IMR-90 (cell line): ENCODE results near the gene CYTH4. TPM values are rescaled to one million over a fixed set of nuclear protein-coding genes. Genes with fewer than 3 reads are reported as not detected.
A peak's percentile ranks its signal among the peaks of the same experiment; 100 is the strongest.

Source experiments
- ATAC-seq: fragments of 200-7000 bp; cut with Tn5 transposase; 2 replicates; pipeline ENCODE4 v1.9.1; 2020; ENCODE audit warnings: low read depth, mild to moderate bottlenecking, moderate library complexity
- BruUV-seq: library from RNA; stranded (reverse); fragments of 400-500 nt; replicated peaks from 2 replicates; lab custom pipeline; 2021; lab: Mats Ljungman, UMichigan
- CTCF ChIA-PET: fragments of 300-600 bp; formaldehyde crosslinking; extraction: SDS; loops from one replicate; lab custom pipeline; 2021; ENCODE audit warnings: antibody characterized with exemption; lab: Yijun Ruan, JAX
- POLR2A ChIA-PET: fragments of 300-600 bp; sonication (Branson Sonifier 250); formaldehyde crosslinking; loops from one replicate; lab custom pipeline; 2022; ENCODE audit warnings: antibody characterized with exemption; ENCODE audit not compliant: unreplicated experiment; lab: Charles Lee
- DNase-seq: peaks from one replicate; pipeline ENCODE4 v3.0.0; 2013
- H2AFZ ChIP-seq: replicated peaks from 2 replicates; pipeline ENCODE3; 2013; ENCODE audit warnings: low read length, mild to moderate bottlenecking; ENCODE audit not compliant: poor library complexity
- H2AK5ac ChIP-seq: 2 replicates; pipeline ENCODE4 v1.6.1; 2013; ENCODE audit warnings: low read depth, low read length, inconsistent platforms
- H2AK9ac ChIP-seq: replicated peaks from 2 replicates; pipeline ENCODE3; 2013; ENCODE audit warnings: mild to moderate bottlenecking, low read depth, low read length, moderate library complexity; ENCODE audit not compliant: poor library complexity
- H2BK120ac ChIP-seq: 2 replicates; pipeline ENCODE4 v1.6.1; 2013; ENCODE audit warnings: low read depth, low read length, inconsistent platforms
- H2BK15ac ChIP-seq: 3 replicates; pipeline ENCODE4 v1.6.1; 2013; ENCODE audit warnings: low read depth, low read length, inconsistent platforms
- H2BK20ac ChIP-seq: 2 replicates; pipeline ENCODE4 v1.6.1; 2013; ENCODE audit warnings: low read depth, mild to moderate bottlenecking, inconsistent platforms, low read length, moderate library complexity
- H2BK5ac ChIP-seq: 2 replicates; pipeline ENCODE4 v1.6.1; 2013; ENCODE audit warnings: mild to moderate bottlenecking, low read depth, low read length, inconsistent platforms; ENCODE audit not compliant: poor library complexity, severe bottlenecking
- H3K14ac ChIP-seq: replicated peaks from 2 replicates; pipeline ENCODE4 v1.6.1; 2013; ENCODE audit warnings: low read depth, low read length, inconsistent platforms
- H3K18ac ChIP-seq: 2 replicates; pipeline ENCODE4 v1.6.1; 2013; ENCODE audit warnings: low read depth, low read length, control low read depth
- H3K23ac ChIP-seq: 2 replicates; pipeline ENCODE4 v1.6.1; 2013; ENCODE audit warnings: low read depth, low read length, inconsistent platforms
- H3K27ac ChIP-seq: 2 replicates; pipeline ENCODE4 v1.5.1; 2013; ENCODE audit warnings: mild to moderate bottlenecking, control low read depth, low read length; ENCODE audit not compliant: insufficient read depth
- H3K27me3 ChIP-seq: 2 replicates; pipeline ENCODE4 v1.6.1; 2013; ENCODE audit warnings: low read length; ENCODE audit not compliant: control insufficient read depth, insufficient read depth
- H3K36me3 ChIP-seq: 2 replicates; pipeline ENCODE4 v1.6.1; 2013; ENCODE audit warnings: low read length, mixed read lengths; ENCODE audit not compliant: control insufficient read depth, insufficient read depth
- H3K4ac ChIP-seq: 2 replicates; pipeline ENCODE4 v1.6.1; 2013; ENCODE audit warnings: low read depth, low read length, inconsistent platforms
- H3K4me1 ChIP-seq: 2 replicates; pipeline ENCODE4 v1.6.1; 2013; ENCODE audit warnings: low read length, mixed read lengths; ENCODE audit not compliant: control insufficient read depth, insufficient read depth
- H3K4me2 ChIP-seq: 2 replicates; pipeline ENCODE4 v1.6.1; 2013; ENCODE audit warnings: low read depth, mild to moderate bottlenecking, control low read depth, low read length, moderate library complexity
- H3K4me3 ChIP-seq: 2 replicates; pipeline ENCODE4 v1.5.1; 2013; ENCODE audit warnings: low read depth, mild to moderate bottlenecking, control low read depth, low read length, moderate library complexity; ENCODE audit not compliant: insufficient read depth
- H3K56ac ChIP-seq: 2 replicates; pipeline ENCODE4 v1.6.1; 2013; ENCODE audit warnings: low read length, inconsistent platforms; ENCODE audit not compliant: insufficient read depth; ENCODE audit errors: extremely low read depth
- H3K79me1 ChIP-seq, 2 experiments: 2 replicates each; pipeline ENCODE4 v1.6.1; 2013; ENCODE audit warnings: low read length in 2 of 2, inconsistent platforms in 1 of 2, low read depth in 1 of 2
- H3K9ac ChIP-seq: 2 replicates; pipeline ENCODE4 v1.6.1; 2013; ENCODE audit warnings: low read depth, low read length, control low read depth
- H3K9me1 ChIP-seq: 2 replicates; pipeline ENCODE4 v1.6.1; 2013; ENCODE audit warnings: low read length, inconsistent platforms; ENCODE audit not compliant: insufficient read depth
- H3K9me3 ChIP-seq: 2 replicates; pipeline ENCODE4 v1.6.1; 2013; ENCODE audit warnings: low read length; ENCODE audit not compliant: control insufficient read depth, insufficient read depth
- H4K20me1 ChIP-seq: 2 replicates; pipeline ENCODE4 v1.6.1; 2013; ENCODE audit warnings: low read length, inconsistent platforms; ENCODE audit not compliant: insufficient read depth
- H4K5ac ChIP-seq: 2 replicates; pipeline ENCODE4 v1.6.1; 2013; ENCODE audit warnings: mild to moderate bottlenecking, low read depth, low read length, control low read depth
- H4K8ac ChIP-seq, 2 experiments: 2 replicates each; pipeline ENCODE4 v1.6.1; 2013; ENCODE audit warnings: low read depth in 2 of 2, low read length in 2 of 2, control low read depth in 1 of 2, inconsistent platforms in 1 of 2
- H4K91ac ChIP-seq: 2 replicates; pipeline ENCODE4 v1.6.1; 2013; ENCODE audit warnings: low read depth, low read length, inconsistent platforms; ENCODE audit not compliant: insufficient read depth
- BHLHE40 ChIP-seq: fragments of 150-350 bp; IDR thresholded peaks from 2 replicates; pipeline ENCODE4 v1.6.1; 2016; ENCODE audit warnings: mild to moderate bottlenecking, low read depth, low read length
- CHD1 ChIP-seq: IDR thresholded peaks from 2 replicates; pipeline ENCODE4 v1.6.1; 2012; ENCODE audit warnings: low read depth, low read length, improper control_type of control experiment
- CTCF ChIP-seq: conservative IDR thresholded peaks from 2 replicates; pipeline ENCODE4 v1.5.1; 2012; ENCODE audit warnings: mild to moderate bottlenecking, low read depth, low read length, improper control_type of control experiment
- FOS ChIP-seq: fragments of 150-350 bp; IDR thresholded peaks from 2 replicates; pipeline ENCODE4 v1.6.1; 2016; ENCODE audit warnings: low read depth, low read length
- MAFK ChIP-seq: IDR thresholded peaks from 2 replicates; pipeline ENCODE4 v1.6.1; 2012; ENCODE audit warnings: low read depth, low read length, improper control_type of control experiment
- RCOR1 ChIP-seq: IDR thresholded peaks from 2 replicates; pipeline ENCODE4 v1.6.1; 2012; ENCODE audit warnings: mild to moderate bottlenecking, low read length, improper control_type of control experiment; ENCODE audit not compliant: insufficient replicate concordance
- RFX5 ChIP-seq: IDR thresholded peaks from 2 replicates; pipeline ENCODE4 v1.8.0; 2012; ENCODE audit warnings: low read depth, mild to moderate bottlenecking, low read length, moderate library complexity
- SMC3 ChIP-seq: fragments of 150-350 bp; IDR thresholded peaks from 2 replicates; pipeline ENCODE4 v1.6.1; 2016; ENCODE audit warnings: low read depth, mild to moderate bottlenecking, antibody characterized with exemption, low read length, moderate library complexity
- USF2 ChIP-seq: fragments of 150-350 bp; IDR thresholded peaks from 2 replicates; pipeline ENCODE4 v1.6.1; 2017; ENCODE audit warnings: mild to moderate bottlenecking, antibody characterized with exemption, low read length, low read depth
- WGBS, 2 experiments: methylation state at CpG; one replicate each; pipeline versions ENCODE4 v1.1.5 to v1.1.7; 2013; ENCODE audit warnings: missing lambda C conversion rate in 2 of 2; ENCODE audit not compliant: insufficient read length in 1 of 2; ENCODE audit errors: extremely low coverage in 2 of 2; 5-methylcytosine and 5-hydroxymethylcytosine counted together
- dilution Hi-C: fragments of 300-500 bp; cut with HindIII; formaldehyde crosslinking; loops from one replicate; pipeline ENCODE4 v1.14.3; 2018; ENCODE audit warnings: low sequenced_read_pairs; ENCODE audit not compliant: unreplicated experiment
- in situ Hi-C: fragments of 300-500 bp; cut with MboI; formaldehyde crosslinking; loops from 3 replicates; pipeline ENCODE4 v1.14.3; 2019; ENCODE audit warnings: low sequenced_read_pairs, inconsistent platforms, mixed read lengths
- intact Hi-C: fragments of 100-400 bp; cut with micrococcal nuclease; formaldehyde crosslinking; loops from 2 replicates; pipeline ENCODE4 v1.10.0; 2022
- polyA plus RNA-seq, 3 experiments: library from polyadenylated mRNA; depleted of rRNA; stranded (reverse); fragments of >200 nt; gene quantifications; 2 replicates each; pipeline ENCODE4 v1.2.3, GENCODE V29; 2012; ENCODE audit warnings: low replicate concordance in 1 of 3
- total RNA-seq: library from RNA; depleted of rRNA; stranded (reverse); fragments of >200 nt; gene quantifications from 2 replicates; pipeline ENCODE4 v1.2.3, GENCODE V29; 2012

CYTH4 gene
- total and polyA plus RNA-seq, 2 of the 4 experiments (the other 2 are of a cell fraction): 0.36 to 0.55 TPM

- no peak for TF ChIP-seq MAFK
Measured at GRCh38 chr22:37259540-37260029, 22.7 kb upstream of the CYTH4 start (continued).

- dilution Hi-C loops (no loop called here), in situ Hi-C loops (no loop called here), intact Hi-C loops (no loop called here)
- Histone ChIP-seq H3K4me1 (peaks cover 2% of the 10 kb centered on the region), H3K36me3 (no peaks in the 10 kb centered on the region), H3K4me3 (no peak overlapping the region), H2BK5ac (no peak overlapping the region), H3K4ac (0 out of 2 replicates have a peak overlapping the region, but pooled peaks have one; percentile 13), H3K9me3 (peaks cover 13% of the 10 kb centered on the region), H3K23ac (no peak overlapping the region), H2AK5ac (no peak overlapping the region), H2BK15ac (no peak overlapping the region), H4K8ac (no peak overlapping the region; a peak in 1 of 4 replicates), H3K79me1 (no peaks in the 10 kb centered on the region), H4K91ac (no peak overlapping the region), H2BK20ac (no peak overlapping the region), H2AFZ (peak overlapping the region; percentile 77), H3K14ac (no peak overlapping the region), H3K9me1 (no peaks in the 10 kb centered on the region), H3K56ac (no peak overlapping the region), H4K5ac (no peak overlapping the region), H3K18ac (no peak overlapping the region), H3K27me3 (peaks cover 11% of the 10 kb centered on the region), H3K9ac (no peak overlapping the region), H3K4me2 (no peak overlapping the region), H4K20me1 (no peaks in the 10 kb centered on the region), H3K27ac (no peak overlapping the region), H2BK120ac (peak overlapping the region; percentile 29; the same call in 1 of the 2 replicates), H2AK9ac (peak overlapping the region; percentile 15)
- BruUV-seq: no TSS peak
- DNase-seq: no peak
- TF ChIP-seq BHLHE40 (no peak), FOS (no peak), RCOR1 (no peak), USF2 (no peak), SMC3 (no peak), CTCF (no peak), RFX5 (no peak), MAFK (no peak), CHD1 (no peak)
- WGBS, 2 experiments: 55% methylated on average over 3 of the region's 15 CpGs; no CpG with 5 or more reads in 1 of the 2 experiments
- CTCF ChIA-PET: interaction anchor here (0.8 to 1.8 kb wide), 8 partner anchors 9 to 130 kb away, joined by 3 to 5 read pairs (median 3); no protein-coding TSS in a partner anchor
- POLR2A ChIA-PET: no interaction called here
- ATAC-seq: no peak
Measured at GRCh38 chr22:37260155-37260795, 22.0 kb upstream of the CYTH4 start.
